ENCODE measurements around the gene RHEX. TPM values are rescaled to one million over a fixed set of nuclear protein-coding genes. Genes with fewer than 3 reads are reported as not detected.

Gene RHEX
- total RNA-seq, 1 donor from 2014 or later = 0.42 TPM

DNA sequence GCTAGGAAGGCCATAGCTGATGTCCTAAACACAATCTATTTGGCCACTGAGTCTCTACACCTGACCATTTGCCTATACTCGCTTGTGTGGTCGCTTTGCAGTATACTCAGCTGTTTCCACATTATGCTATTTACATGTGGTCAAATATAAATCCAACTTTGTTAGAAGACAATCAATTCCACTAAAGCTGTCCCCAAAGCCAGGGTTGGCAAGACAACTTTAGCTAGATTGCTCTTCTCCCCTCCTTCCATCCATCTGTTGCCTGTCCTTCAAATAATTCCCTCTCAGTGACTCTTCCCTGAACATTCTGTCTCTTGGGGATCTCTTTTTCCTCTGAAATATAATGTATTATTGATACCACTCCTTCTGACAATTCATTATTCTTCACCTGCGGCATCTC, 34.1 kb downstream of the RHEX start:
- TF ChIP-seq, protein P1, sequence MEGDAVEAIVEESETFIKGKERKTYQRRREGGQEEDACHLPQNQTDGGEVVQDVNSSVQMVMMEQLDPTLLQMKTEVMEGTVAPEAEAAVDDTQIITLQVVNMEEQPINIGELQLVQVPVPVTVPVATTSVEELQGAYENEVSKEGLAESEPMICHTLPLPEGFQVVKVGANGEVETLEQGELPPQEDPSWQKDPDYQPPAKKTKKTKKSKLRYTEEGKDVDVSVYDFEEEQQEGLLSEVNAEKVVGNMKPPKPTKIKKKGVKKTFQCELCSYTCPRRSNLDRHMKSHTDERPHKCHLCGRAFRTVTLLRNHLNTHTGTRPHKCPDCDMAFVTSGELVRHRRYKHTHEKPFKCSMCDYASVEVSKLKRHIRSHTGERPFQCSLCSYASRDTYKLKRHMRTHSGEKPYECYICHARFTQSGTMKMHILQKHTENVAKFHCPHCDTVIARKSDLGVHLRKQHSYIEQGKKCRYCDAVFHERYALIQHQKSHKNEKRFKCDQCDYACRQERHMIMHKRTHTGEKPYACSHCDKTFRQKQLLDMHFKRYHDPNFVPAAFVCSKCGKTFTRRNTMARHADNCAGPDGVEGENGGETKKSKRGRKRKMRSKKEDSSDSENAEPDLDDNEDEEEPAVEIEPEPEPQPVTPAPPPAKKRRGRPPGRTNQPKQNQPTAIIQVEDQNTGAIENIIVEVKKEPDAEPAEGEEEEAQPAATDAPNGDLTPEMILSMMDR (IDR thresholded peaks at IDR 0.05; ENCODE audit: insufficient read depth, low read length, poor library complexity, severe bottlenecking) = no peak
- Histone ChIP-seq H3K36me3 (ENCODE audit: control insufficient read depth, insufficient read depth, low read length) (no peaks in the 10 kb centered on the region), H3K27me3 (ENCODE audit: control insufficient read depth, insufficient read depth, low read length) (no peaks in the 10 kb centered on the region), H3K4me3 (ENCODE audit: low read depth, low read length) (no peak overlapping the region)
- DNase-seq (ENCODE audit: low read depth) = no peak

DNA sequence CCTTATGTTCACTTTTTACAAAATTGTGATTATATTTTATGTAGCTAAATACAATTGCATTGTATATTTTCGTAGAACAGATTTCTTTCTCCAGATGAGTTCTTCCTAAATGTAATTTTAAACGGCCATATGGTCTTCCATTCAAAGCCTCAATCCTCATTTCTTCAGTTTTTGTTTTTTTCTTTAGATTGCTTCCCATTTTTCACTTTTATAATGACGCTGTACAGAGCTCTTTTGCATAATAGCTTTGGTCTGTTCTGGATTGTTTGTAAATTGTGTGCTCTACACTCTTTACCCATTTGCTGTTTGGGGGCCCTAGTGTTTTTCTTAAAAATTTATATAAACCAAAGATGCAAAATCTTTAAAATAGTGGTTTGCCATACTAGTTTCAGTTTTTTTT, 36.4 kb downstream of the RHEX start:
- H3K27me3 ChIP-seq (ENCODE audit: control insufficient read depth, insufficient read depth, low read length) = no peaks in the 10 kb centered on the region
- H3K36me3 ChIP-seq (ENCODE audit: control insufficient read depth, insufficient read depth, low read length) = no peaks in the 10 kb centered on the region
- no peak overlapping the region for H3K4me3 ChIP-seq (ENCODE audit: low read depth, low read length)
- DNase-seq (ENCODE audit: low read depth) = no peak
- TF ChIP-seq, protein P1 (IDR thresholded peaks at IDR 0.05; ENCODE audit: insufficient read depth, low read length, poor library complexity, severe bottlenecking) = no peak

DNA sequence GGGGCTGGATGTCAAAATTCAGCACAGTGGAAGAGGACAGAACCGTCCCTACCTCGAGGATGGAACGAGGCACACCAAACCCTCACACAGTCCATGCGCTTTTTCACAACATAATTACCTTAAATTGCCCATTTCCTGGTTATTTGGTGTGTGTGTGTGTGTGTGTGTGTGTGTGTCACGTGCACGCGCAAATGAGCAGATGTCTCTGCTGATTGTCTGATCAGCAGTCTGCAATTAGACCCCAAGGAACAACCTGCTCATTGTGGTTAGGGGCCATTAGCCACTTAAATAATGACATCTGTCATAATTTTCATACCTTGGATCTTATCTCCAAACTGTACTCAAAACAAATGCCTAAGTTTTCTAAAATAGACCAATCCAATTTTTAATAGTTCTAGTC, 41.1 kb downstream of the RHEX start:
- DNase-seq (ENCODE audit: low read depth) = no peak
- Histone ChIP-seq H3K27me3 (ENCODE audit: control insufficient read depth, insufficient read depth, low read length) (no peaks in the 10 kb centered on the region), H3K36me3 (ENCODE audit: control insufficient read depth, insufficient read depth, low read length) (no peaks in the 10 kb centered on the region), H3K4me3 (ENCODE audit: low read depth, low read length) (no peak overlapping the region)
- TF ChIP-seq, protein P1 (IDR thresholded peaks at IDR 0.05; ENCODE audit: insufficient read depth, low read length, poor library complexity, severe bottlenecking) = no peak

DNA sequence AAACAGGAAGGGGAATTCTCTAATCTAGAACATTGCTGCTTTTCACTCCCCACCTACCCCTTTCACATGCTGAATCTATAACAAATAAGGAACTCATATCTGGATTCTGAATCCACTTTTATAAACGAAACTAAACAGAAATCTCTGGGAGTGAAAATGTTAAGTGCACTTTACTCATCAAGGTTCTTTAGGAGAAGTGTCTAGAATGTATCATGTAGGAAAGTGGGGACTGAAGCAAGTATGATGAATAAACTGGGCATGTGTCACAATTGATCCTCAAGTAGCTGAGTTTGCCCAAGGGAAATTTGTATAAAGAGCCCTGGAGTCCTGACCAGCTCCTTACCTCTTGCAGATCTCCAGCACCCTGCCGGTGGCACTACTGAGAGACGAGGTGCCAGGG, 44.4 kb downstream of the RHEX start:
- TF ChIP-seq, protein P1 (IDR thresholded peaks at IDR 0.05; ENCODE audit: insufficient read depth, low read length, poor library complexity, severe bottlenecking) = no peak
- Histone ChIP-seq H3K36me3 (ENCODE audit: control insufficient read depth, insufficient read depth, low read length) (no peaks in the 10 kb centered on the region), H3K27me3 (ENCODE audit: control insufficient read depth, insufficient read depth, low read length) (no peaks in the 10 kb centered on the region), H3K4me3 (ENCODE audit: low read depth, low read length) (no peak overlapping the region)
- no peak for DNase-seq (ENCODE audit: low read depth)

DNA sequence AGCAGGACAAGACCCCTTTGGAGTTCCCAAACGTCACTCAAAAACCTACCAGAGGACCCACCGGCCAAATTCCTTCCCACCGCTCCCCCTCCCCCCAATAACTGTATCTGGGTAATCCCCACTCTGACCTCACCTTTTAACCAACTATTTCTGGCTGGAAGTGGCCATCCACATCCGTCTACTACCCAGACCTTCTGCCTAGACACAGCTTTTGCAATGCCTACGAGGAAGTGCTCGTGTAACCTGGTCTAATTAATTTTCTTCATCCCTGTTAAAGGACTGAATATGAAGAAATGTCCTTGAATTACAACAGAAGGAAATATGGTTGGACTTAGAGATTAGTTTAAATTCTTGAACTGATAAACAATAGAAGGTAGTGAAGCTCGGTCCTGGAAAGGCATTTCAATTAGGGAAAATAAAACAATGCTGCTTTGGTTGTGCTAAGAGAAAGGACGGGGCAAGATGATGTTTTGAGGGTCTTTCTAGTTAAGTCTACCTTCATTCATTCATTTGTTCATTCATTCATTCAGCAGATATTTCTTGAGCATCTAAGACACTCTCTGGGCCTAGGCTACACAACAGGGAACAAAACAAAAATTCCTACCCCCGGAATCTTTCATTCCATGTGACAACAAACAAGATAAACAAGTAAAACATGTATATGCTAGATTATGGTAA, 45.4 kb downstream of the RHEX start:
- TF ChIP-seq, protein P1 (IDR thresholded peaks at IDR 0.05; ENCODE audit: insufficient read depth, low read length, poor library complexity, severe bottlenecking) = no peak
- Histone ChIP-seq H3K27me3 (ENCODE audit: control insufficient read depth, insufficient read depth, low read length) (no peaks in the 10 kb centered on the region), H3K4me3 (ENCODE audit: low read depth, low read length) (no peak overlapping the region), H3K36me3 (ENCODE audit: control insufficient read depth, insufficient read depth, low read length) (no peaks in the 10 kb centered on the region)
- DNase-seq (ENCODE audit: low read depth) = no peak

DNA sequence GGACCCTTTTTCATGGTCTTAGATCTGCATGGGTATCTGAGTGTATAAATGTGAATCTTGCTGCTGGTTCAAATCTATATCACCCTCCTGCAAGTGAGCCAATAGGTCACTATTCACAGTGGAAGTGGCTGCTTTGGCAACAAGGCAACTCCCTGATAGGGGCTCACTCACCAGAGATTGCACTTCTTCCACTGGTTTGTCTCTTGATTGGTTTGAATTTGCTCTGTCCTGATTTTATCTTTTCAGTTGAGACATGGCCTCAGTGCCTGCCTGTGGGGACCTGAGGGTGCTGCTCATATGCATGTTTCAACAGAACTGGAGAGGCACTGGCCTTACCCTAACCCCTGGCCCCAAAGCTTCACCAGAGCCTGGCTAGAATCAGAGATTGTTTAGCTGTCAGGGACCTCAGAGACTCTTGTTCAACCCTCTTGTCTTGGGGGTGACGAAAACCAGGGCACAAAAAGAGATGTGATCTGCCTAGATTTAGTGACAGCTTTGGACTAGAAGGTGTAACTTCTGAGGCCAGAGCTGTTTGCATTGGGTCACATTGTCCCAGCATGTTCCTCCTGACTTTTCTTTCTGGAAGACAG, 47.3 kb downstream of the RHEX start:
- TF ChIP-seq, protein P1 (IDR thresholded peaks at IDR 0.05; ENCODE audit: insufficient read depth, low read length, poor library complexity, severe bottlenecking) = no peak
- no peak overlapping the region for H3K4me3 ChIP-seq (ENCODE audit: low read depth, low read length)
- H3K27me3 ChIP-seq (ENCODE audit: control insufficient read depth, insufficient read depth, low read length) = no peaks in the 10 kb centered on the region
- no peaks in the 10 kb centered on the region for H3K36me3 ChIP-seq (ENCODE audit: control insufficient read depth, insufficient read depth, low read length)
- no peak for DNase-seq (ENCODE audit: low read depth)
